C1 segment of cervical spinal cord (tissue), 14 donors: ENCODE data around the gene CYP2A6.
"Not testable (repeated sequence)": the region's sequence is repeated elsewhere in the genome, so short reads cannot be mapped to it uniquely, and the experiment has no call there.

Source experiments
- DNase-seq, 14 donors: peaks; one replicate each; lab custom pipeline; 2025; lab: John Stamatoyannopoulos, UW

Gene CYP2A6

DNA sequence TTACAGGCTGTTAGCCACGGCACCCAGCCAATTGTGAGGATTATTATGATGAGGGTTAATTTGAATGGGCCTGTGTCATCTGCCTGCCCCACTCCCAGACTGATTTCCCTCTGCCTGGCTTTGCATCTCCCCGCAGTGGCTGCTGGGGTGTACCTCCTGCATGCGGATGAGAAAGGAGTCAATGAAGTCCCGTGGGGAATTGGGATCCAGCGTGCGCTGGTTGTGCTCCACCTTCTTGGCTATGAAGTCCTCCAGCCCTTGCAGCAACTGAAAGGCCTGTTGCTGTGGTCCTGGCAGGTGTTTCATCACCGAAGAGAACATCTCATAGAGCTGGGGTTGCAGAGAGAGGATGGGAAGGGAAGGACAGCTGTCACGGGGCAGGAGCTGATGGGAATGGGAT is 3.5 kb downstream of the CYP2A6 start:
- DNase-seq = not testable (repeated sequence)

DNA sequence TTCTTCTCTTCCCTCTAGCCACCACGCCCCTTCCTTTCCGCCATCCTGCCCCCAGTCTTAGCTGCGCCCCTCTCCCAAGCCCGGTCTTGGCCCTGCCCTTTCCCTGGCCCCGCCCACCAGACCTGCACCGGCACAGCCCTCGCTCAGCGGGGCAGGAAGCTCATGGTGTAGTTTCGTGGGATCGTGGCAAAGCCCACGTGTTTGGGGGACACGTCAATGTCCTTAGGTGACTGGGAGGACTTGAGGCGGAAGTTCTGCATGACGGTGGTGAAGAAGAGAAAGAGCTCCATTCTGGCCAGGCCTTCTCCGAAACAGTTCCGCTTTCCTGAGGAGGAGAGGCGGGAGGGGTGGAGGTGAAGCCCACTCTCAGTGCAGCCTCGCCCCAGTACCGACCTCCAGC is 6.6 kb downstream of the CYP2A6 start:
- not testable (repeated sequence) for DNase-seq

DNA sequence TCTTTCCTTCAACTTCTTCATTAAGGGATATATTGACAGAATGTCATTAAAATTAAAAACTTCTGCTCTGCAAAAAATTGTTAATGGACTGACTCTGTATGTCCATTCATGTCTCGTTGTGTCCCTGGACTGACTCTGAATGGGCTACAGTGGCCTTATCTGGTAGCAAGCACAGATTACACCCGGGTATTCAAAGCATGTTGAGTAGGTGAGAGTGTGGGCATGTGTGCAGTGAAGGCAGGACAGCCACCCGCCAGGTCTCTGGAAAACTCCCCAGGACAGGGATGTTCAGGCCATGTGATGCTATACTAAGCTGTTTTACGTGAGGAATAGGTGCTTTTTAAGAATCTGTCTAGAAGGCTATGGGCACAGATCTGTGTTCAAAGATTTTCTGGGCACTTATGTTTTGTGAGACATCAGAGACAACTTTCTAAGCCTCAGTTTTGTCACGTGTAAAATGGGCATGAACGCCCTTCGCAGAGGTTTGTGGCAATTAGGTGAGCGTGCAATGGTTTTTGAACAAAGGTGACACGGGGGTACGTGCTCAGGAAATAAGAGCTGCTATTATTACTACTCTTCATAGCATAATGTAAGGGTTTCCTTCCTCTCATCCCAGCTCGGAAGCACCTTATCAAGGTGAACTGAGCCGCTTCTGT is 7.1 kb downstream of the CYP2A6 start:
- not testable (repeated sequence) for DNase-seq

DNA sequence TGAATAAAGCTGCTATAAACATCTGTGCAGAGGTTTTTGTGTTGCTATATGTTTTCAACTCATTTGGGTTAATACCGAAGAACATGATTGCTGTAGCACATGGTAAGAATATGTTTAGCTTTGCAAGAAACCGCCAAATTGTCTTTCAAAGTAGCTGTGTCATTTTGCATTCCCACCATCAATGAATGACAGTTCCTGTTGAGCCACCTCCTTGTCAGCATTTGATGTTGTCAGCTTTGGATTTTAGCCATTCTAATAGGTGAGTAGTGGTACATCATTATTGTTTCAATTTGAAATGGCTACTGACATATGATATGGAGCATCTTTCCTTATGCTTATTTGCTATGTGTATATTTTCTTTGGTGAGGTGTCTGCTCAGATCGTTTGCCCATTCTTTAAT is 8.2 kb downstream of the CYP2A6 start:
- not testable (repeated sequence) for DNase-seq

DNA sequence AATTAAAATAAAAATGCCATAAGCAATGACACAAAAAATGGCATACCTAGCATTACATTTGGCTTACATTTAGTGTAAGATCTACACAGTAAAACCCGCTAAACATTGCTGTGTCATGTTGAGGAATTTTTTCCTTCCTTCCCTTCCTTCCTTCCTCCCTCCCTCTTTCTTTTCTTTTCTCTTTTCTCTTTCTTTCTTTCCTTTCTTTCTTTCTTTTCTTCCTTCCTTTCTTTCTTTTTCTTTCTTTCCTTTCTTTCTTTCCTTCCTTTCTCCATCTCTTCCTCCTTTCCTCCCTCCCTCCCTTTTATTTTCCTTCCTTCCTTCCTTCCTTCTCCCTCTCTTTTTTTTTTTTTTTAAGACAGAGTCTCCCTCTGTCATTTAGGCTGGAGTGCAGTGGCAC is 11.8 kb downstream of the CYP2A6 start:
- not testable (repeated sequence) for DNase-seq

DNA sequence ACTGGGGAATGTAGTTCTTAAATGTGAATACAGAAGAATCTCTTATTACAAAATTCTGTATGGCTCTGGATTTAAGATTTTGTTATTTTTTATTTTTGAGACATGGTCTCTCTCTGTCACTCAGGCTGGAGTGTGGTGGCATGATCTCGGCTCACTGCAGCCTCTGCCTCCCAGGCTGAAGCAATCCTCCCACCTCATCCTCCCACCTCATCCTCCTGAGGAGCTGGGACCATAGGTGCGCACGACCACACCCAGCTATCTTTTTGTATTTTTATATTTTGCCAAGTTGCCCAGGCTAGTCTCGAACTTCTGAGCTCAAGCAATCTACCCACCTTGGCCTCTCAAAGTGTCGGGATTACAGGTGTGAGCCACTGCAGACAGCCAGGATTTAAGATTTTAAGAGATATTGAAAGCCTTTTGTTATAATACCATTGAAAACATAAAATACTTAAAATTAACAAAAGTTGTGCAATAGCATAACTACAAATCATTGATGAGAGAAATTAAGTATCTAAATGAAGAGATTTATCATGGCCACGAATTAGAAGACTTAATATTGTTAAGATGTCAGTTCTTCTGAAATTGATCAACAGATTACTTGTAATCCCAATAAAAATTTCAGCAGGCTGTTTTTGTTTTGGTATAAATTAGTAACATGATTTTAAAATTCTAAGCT is 13.4 kb downstream of the CYP2A6 start:
- no peak for DNase-seq

DNA sequence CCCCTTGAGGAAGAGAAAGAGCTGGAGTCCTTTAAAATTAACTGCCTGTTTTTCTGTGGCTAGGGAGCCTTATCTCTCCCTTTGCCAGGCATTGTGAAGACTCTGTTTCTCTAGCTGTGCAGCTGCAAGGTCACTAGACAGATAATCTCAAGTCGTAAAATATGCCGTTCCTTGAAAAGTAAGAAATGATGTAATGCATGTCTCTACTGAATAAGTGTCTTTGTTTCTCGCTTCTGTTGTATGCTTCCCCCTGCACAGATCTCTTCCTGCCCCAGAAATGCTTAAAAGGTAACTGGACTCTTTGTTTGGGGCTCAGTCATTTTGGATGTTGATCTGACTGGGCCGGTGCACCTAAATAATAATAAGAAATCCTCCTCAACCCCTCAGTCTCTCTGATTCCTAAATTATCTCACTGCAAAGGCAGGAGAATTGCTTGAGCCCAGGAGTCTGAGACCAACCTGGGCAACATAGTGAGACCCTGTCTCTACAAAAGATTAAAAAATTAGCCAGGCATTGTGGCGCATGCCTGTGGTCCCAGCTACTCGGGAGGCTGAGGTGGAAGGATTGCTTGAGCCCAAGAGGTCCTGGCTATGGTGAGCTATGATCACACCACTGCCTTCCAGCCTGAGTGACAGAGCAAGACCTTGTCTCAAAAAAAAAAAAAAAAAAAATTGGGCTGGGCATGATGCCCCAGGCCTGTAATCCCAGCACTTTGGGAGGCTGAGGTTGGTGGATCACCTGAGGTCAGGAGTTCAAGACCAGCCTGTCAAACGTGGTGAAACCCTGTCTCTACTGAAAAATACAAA is 16.3 kb downstream of the CYP2A6 start:
- not testable (repeated sequence) for DNase-seq

DNA sequence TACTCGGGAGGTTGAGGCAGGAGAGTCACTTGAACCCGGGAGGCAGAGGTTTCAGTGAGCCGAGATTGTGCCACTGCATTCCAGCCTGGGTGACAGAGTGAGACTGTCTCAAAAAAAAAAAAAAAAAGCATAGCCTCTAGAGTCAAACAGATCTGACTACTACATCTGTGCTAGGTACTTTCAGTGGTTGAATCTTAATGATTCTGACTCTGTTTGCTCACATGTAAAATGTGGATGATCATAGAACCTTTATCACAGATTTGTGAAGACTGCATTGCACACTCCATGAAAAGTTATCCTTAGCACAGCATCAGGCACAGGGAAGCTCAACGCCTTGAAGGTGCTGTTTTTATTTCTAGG is 17.8 kb downstream of the CYP2A6 start:
- DNase-seq = not testable (repeated sequence)

DNA sequence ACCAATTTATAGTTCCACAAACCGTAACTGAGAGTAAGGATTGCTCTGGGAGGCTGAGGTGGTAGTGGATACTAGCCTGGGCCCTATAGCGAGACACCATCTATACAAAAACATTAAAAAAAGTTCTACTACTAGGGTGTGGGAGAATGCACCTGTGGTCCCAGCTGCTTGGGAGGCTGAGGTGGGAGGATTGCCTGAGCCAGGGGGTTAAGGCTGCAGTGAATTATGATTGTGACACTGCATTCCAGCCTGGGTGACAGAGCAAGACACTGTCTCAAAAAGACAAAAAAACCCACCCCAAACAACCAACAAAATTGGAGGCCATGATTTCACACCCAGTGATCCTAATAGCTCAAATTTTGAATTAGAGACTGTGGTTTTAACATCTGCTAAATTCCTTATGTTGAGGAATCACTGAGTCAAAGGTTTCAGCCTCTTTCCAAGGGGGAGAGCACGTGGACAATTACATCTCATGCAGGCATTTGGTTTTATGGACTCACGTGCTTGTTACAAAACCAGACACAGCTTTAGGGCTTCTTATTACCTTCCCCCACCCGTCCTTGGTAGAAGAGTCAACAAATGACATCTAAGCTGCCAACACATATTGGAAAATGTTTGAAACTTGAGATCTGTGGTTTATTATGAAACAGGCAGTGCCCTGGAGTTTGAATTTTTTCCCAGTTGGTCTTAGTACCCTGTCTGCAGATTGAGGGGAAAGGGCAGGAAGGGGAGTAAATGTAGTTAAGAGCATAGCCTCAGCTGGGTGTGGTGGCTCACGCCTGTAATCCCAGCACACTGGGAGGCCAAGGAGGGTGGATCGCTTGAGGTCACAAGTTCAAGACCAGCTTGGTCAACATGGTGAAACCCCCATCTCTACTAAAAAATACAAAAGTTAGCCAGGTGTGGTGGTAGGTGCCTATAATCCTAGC is 18.5 kb downstream of the CYP2A6 start:
- DNase-seq = no peak

DNA sequence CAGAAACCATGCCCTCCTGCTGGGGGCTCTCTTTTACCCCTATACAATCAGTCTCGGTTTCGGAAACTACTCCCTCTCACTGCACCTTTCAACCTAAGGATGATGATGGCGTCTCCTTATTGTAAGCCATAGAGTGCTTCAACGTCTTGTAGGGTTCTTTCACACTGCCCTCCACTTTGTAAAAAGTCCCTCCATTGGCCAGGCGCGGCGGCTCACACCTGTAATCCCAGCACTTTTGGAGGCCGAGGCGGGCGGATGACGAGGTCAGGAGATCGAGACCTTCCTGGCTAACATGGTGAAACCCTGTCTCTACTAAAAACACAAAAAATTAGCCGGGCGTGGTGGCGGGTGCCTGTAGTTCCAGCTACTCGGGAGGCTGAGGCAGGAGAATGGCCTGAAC is 19.5 kb downstream of the CYP2A6 start:
- DNase-seq = not testable (repeated sequence)

DNA sequence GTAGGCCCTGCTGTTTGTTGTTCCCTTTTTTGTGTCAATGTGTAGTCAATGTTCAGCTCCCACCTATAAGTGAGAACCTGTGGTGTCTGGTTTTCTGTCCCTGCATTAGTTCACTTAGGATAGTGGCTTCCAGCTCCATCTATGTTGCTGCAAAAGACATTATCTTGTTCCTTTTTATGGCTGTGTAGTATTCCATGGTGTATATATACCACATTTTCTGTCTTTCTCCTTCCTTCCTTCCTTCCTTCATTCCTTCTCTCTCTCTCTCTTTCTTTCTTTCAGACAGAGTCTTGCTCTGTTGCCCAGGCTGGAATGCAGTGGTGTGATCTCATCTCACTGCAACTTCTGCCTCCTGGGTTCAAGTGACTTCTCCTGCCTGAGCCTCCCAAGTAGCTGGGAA is 21.0 kb downstream of the CYP2A6 start:
- DNase-seq = no peak

DNA sequence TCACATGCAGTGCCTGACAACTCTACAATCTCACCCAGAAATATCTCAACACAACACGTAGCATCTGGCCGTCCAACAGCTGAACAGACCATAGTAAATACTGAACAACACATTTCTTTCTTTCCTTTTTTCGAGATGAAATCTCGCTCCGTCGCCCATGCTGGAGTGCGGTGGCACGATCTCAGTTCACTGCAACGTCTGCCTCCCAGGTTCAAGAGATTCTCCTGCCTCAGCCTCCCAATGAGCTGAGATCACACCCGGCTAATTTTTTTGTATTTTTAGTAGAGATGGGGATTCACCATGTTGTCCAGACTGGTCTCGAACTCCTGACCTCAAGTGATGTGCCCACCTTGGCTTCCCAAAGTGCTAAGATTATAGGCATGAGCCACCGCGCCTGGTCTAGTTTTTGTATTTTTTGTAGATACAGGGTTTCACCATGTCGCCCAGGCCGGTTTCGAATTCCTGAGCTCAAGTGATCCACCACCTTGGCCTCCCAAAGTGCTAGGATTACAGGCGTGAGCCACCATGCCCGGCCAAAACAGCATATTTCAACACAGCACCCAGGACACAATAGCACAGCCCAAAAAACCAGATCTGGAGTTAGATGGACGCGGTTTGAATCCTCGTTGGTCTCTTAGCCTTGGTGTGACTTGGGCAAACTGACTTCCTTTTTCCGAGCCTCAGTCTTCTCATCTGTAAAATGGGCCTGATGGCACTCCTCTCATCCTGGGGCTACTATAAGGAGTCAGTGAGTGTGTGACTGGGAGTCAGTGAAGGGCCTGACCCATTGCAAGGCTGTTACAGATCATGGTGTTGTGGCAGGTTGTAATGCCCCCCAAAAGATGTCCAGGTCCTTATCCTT is 22.6 kb downstream of the CYP2A6 start:
- no peak for DNase-seq

DNA sequence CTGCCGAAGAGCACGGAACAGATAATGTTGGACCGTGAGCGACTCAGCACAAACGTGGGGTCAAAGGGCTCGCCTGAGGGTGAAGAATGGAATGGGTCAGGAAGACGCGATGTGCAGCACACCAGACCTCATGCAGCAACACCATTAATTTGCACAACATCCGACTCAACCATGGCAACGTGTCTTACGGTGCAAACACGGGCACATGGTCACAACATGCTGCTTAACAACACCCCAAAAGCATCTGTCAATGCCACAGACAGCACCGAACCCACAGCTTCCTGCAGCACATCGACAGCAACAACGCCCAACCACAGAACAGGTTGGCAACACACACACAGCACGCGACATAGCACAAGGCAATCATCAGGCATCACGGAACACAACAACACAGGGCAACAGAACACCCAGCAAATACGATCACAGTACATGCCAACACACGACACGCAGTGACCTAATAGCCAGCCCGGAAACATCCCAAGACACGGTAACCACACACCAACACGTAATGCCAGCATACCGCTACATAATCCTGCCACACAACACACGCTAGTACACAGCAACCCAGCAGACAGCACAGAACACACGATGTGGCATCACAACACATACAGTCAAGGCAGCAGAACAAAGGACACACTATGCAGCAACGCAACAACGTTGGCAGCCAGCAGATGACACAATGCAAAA is 23.4 kb downstream of the CYP2A6 start:
- peak in 1 of 14 donors; percentile 18 for DNase-seq

DNA sequence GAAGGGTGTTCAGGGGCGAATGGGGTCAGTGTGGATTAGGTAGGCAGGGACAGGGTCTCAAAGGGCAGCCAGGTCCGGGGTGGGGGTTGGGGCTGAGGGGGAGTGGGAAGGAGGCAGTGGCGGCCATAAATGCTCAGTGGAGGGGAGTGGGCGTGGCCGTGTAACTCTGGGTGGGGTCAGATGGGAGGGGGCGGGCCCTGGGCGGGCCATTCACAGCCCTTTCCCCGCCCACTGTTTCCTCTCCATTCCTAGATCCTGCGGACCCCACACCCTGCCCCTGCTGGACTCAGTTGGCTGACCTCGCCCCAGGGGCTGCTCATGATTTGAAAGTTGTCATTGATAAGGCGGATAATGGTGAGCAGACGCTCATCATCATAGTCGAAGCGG is 23.9 kb downstream of the CYP2A6 start:
- not testable (repeated sequence) for DNase-seq

DNA sequence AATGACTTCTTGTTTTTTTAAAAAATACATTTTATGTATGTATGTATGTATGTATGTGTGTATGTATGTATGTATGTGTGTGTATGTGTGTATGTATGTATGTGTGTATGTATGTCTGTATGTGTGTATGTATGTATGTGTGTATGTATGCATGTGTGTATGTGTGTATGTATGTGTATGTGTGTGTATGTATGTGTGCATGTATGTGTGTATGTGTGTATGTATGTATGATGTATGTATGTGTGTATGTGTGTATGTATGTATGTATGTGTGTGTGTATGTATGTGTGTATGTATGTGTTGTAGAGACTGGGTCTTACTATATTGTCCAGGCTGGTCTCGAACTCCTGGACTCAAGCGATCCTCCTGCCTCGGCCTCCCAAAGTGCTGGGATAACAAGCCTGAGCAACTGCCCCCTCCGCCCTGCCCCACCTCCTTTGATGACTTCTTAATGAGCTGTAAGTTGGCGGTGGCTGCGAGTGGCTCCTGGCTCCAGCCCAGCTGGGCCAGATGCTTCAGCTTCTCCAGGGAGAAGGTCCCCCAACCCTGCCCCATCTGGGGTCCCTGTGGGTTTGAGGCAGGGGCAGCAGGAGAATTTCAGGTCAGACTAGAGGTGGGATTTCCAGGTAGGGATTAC is 24.7 kb downstream of the CYP2A6 start:
- DNase-seq = not testable (repeated sequence)

DNA sequence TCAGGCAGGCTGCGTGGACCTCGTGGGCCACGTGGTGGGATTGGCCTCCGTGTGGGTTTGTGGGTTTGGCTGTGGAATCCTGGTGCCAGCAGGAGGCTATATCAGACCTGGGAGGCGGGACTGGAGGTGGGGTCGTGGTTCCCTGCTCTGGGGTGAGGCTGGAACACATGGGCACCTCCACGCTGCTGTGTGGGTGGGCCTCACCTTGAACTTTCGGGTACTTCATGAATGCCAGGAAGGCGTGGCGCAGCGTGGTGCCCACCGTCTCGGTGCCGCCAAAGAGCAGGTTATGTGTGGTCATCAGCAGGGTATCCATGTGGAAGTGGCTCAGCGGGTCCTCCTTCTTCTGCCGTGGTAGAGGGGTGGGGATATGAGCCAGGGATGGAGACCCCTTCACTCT is 25.3 kb downstream of the CYP2A6 start:
- not testable (repeated sequence) for DNase-seq

DNA sequence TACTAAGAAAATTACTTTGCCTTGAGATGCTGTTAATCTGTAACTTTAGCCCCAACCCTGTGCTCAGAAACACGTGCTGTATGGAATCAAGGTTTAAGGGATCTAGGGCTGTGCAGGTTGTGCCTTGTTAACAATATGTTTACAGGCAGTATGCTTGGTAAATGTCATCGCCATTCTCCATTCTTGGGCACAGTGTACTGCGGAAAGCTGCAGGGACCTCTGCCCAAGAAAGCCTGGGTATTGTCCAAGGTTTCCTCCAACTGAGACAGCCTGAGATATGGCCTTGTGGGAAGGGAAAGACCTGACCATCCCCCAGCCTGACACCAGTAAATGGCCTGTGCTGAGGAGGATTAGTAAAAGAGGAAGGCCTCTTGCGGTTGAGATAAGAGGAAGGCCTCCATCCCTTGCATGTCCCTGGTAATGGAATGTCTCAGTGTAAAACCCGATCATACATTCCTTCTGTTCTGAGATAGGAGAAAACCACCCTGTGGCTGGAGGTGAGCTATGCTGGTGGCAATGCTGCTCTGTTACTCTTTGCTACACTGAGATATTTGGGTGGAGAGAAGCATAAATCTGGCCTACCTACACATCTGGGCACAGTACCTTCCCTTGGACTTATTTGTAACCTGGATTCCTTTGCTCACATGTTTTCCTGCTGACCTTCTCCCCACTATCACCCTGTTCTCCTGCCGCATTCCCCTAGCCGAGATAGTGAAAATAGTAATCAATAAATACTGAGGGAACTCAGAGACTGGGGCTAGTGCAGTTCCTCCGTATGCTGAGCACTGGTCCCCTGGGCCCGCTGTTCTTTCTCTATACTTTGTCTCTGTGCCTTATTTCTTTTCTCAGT is 27.3 kb downstream of the CYP2A6 start:
- not testable (repeated sequence) for DNase-seq

DNA sequence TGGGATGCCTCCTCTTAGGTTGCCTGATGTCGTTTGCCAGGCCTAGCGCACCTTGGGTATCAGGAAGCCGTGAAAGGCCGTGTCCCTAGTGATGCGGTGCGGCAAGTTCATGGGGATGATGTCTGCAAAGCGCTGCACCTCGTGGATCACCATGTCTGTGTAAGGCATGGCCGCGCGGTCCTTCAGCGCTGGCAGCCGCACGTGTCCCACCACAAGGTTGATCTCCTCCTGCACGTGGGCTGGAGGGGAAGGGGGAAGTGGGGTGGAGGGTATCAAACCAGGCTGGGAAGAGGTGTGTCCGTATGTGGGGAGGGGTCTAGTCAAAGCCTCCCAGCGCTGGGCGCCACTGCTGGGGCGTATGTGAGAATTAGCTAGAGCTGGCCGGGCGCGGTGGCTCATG is 28.1 kb downstream of the CYP2A6 start:
- DNase-seq = no peak
